Measurements from ENCODE around the gene SLC4A2. TPM values are rescaled to one million over a fixed set of nuclear protein-coding genes. Genes with fewer than 3 reads are reported as not detected.

SLC4A2 gene
- polyA plus RNA-seq, 3 donors: 21.6 to 132 (median 23.8) TPM

DNA sequence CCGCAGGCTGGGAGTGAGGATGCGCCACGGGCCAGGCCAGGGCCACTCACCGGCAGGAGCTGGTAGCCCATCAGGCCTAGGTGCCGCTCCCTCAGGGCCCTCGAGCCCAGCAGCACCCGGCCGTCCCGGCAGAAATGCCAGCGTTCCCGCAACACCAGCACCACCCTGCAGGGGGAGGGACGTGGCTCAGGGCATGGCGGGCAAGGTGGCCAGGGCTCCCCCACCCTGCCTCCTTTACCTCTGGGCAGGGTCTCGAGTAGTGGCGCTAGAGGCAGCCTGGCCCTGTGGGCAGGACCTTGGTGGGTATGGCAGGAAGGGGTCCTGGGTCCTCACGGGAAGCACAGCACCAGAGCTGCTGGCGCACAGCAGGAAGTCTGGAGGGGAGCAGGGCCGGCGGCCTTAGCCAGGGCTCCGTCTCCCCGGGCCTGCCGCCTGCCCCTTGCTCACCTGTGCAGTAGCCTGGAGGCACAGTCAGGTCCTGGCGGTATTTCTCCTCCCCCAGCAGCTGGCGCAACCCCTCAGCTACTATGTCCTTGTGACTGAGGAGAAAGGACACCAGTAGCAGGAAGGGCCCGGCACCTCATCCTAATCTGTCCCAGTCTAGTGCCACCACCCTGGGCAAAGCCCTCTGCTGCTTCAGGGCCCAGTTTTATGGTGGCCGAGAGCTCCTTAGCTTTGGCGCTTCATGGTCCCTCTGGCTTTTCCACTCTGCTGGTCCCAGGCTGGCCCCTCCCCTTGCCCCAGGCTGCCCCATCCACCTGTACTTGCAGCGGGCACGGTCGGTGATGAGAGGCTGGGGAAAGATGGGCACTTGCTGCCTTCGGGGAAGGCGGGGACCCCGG is 17.7 kb downstream of the SLC4A2 start:
- DNase-seq: no peak
- Histone ChIP-seq H2AFZ (ENCODE audit: insufficient read depth, low read depth, low read length, poor library complexity, severe bottlenecking) (no peak overlapping the region), H4K20me1 (ENCODE audit: insufficient read depth, low read length) (peaks cover 53% of the 10 kb centered on the region), H3K9me3 (replicated peaks in 1 of 2; ENCODE audit: control insufficient read depth in 1 of 2, insufficient read depth in 1 of 2, low read length in 2 of 2) (no peaks in the 10 kb centered on the region), H3K9ac (ENCODE audit: insufficient read depth, low read length, poor library complexity, severe bottlenecking) (no peak overlapping the region), H3K27ac (ENCODE audit: low read depth in 1 of 2, low read length in 2 of 2) (no peak overlapping the region), H3K36me3 (replicated peaks in 1 of 2; ENCODE audit: control insufficient read depth in 1 of 2, insufficient read depth in 2 of 2, low read length in 2 of 2) (peaks cover 41 to 54% of the 10 kb centered on the region in 2 donors), H3K4me2 (replicated peaks; ENCODE audit: extremely low read depth, low read length, poor library complexity, severe bottlenecking) (no peak overlapping the region), H3K4me3 (replicated peaks in 1 of 3; ENCODE audit: low read depth in 2 of 3, low read length in 3 of 3) (no peak overlapping the region), H3K4me1 (ENCODE audit: control insufficient read depth in 1 of 2, insufficient read depth in 2 of 2, low read length in 2 of 2) (peaks cover 20 to 28% of the 10 kb centered on the region in 2 donors), H3K27me3 (ENCODE audit: control insufficient read depth in 2 of 2, insufficient read depth in 2 of 2, low read length in 2 of 2) (no peaks in the 10 kb centered on the region), H3K79me2 (ENCODE audit: insufficient read depth, low read length) (peaks cover 26% of the 10 kb centered on the region)
- H3K9me3 Mint-ChIP-seq: peaks cover 0 to 3% (median 0%) of the 10 kb centered on the region in 7 donors
- TF ChIP-seq, protein P1, sequence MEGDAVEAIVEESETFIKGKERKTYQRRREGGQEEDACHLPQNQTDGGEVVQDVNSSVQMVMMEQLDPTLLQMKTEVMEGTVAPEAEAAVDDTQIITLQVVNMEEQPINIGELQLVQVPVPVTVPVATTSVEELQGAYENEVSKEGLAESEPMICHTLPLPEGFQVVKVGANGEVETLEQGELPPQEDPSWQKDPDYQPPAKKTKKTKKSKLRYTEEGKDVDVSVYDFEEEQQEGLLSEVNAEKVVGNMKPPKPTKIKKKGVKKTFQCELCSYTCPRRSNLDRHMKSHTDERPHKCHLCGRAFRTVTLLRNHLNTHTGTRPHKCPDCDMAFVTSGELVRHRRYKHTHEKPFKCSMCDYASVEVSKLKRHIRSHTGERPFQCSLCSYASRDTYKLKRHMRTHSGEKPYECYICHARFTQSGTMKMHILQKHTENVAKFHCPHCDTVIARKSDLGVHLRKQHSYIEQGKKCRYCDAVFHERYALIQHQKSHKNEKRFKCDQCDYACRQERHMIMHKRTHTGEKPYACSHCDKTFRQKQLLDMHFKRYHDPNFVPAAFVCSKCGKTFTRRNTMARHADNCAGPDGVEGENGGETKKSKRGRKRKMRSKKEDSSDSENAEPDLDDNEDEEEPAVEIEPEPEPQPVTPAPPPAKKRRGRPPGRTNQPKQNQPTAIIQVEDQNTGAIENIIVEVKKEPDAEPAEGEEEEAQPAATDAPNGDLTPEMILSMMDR (IDR thresholded peaks at IDR 0.05): peak; percentile 53
- peaks cover 15% of the 10 kb centered on the region for H3K4me1 Mint-ChIP-seq
- H3K36me3 Mint-ChIP-seq: peaks cover 33 to 48% of the 10 kb centered on the region in 2 donors
- no peak overlapping the region for H3K4me3 Mint-ChIP-seq
- no peak overlapping the region for H3K27ac Mint-ChIP-seq
- 86% methylated on average over 19 of the region's 33 CpGs for WGBS (ENCODE audit: insufficient coverage)
- H3K27me3 Mint-ChIP-seq (ENCODE audit: low read depth in 3 of 3): peaks cover 0 to 1% (median 0%) of the 10 kb centered on the region in 3 donors
- intact Hi-C loops (cut with micrococcal nuclease): loop anchor here in 1 of 2 donors (5.0 kb wide), 1 partner anchor 35 kb away; no protein-coding TSS in a partner anchor

DNA sequence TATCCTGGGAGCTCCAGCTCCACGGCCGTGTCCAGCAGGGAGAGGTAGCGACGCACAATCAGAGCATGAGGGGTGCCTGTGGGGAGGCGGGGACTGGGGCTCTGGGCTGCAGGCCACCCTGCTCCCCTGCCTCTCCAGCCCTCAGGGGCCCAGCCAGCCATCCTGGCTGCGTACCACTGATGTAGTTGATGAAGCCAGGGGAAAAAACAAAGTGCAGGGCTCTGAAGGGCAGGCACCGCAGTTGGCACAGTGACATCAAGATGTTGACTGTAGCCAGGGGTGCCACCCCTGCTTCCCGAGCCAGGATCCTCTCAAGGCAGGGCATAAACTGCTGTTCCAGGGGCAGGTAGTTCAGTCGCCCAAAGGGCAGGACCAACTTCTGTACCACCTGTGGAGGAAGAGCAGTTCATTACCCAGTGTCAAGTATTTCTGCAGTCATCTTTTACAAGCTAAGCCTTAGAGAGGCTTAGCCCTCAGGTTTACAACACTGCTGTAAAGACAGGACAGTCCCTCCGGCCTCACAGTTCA is 18.4 kb downstream of the SLC4A2 start:
- TF ChIP-seq, protein P1 (IDR thresholded peaks at IDR 0.05): no peak
- Histone ChIP-seq H2AFZ (ENCODE audit: insufficient read depth, low read depth, low read length, poor library complexity, severe bottlenecking) (no peak overlapping the region), H3K9ac (ENCODE audit: insufficient read depth, low read length, poor library complexity, severe bottlenecking) (no peak overlapping the region), H3K27me3 (ENCODE audit: control insufficient read depth in 2 of 2, insufficient read depth in 2 of 2, low read length in 2 of 2) (no peaks in the 10 kb centered on the region), H3K4me2 (replicated peaks; ENCODE audit: extremely low read depth, low read length, poor library complexity, severe bottlenecking) (no peak overlapping the region), H3K36me3 (replicated peaks in 1 of 2; ENCODE audit: control insufficient read depth in 1 of 2, insufficient read depth in 2 of 2, low read length in 2 of 2) (peaks cover 37 to 48% of the 10 kb centered on the region in 2 donors), H3K9me3 (replicated peaks in 1 of 2; ENCODE audit: control insufficient read depth in 1 of 2, insufficient read depth in 1 of 2, low read length in 2 of 2) (no peaks in the 10 kb centered on the region), H3K27ac (ENCODE audit: low read depth in 1 of 2, low read length in 2 of 2) (peak overlapping the region in 1 of 2 donors; percentile 3), H4K20me1 (ENCODE audit: insufficient read depth, low read length) (peaks cover 53% of the 10 kb centered on the region), H3K79me2 (ENCODE audit: insufficient read depth, low read length) (peaks cover 32% of the 10 kb centered on the region), H3K4me1 (ENCODE audit: control insufficient read depth in 1 of 2, insufficient read depth in 2 of 2, low read length in 2 of 2) (peaks cover 27 to 35% of the 10 kb centered on the region in 2 donors), H3K4me3 (replicated peaks in 1 of 3; ENCODE audit: low read depth in 2 of 3, low read length in 3 of 3) (no peak overlapping the region)
- WGBS (ENCODE audit: insufficient coverage): 89% methylated on average over 6 of the region's 10 CpGs
- intact Hi-C loops (cut with micrococcal nuclease): loop anchor here in 1 of 2 donors (2.0 to 5.0 kb wide), 2 partner anchors 15 to 35 kb away; no protein-coding TSS in a partner anchor
- H3K36me3 Mint-ChIP-seq: peaks cover 30 to 41% of the 10 kb centered on the region in 2 donors
- peaks cover 21% of the 10 kb centered on the region for H3K4me1 Mint-ChIP-seq
- H3K27ac Mint-ChIP-seq: peak overlapping the region in 2 of 7 donors; percentile 21 to 24
- H3K4me3 Mint-ChIP-seq: peak overlapping the region in 1 of 2 donors; percentile 56
- H3K9me3 Mint-ChIP-seq: peaks cover 0 to 3% (median 0%) of the 10 kb centered on the region in 7 donors
- peaks cover 0 to 1% (median 0%) of the 10 kb centered on the region in 3 donors for H3K27me3 Mint-ChIP-seq (ENCODE audit: low read depth in 3 of 3)
- no peak for DNase-seq

Measured in CD14-positive monocyte (primary cell).